H1 (cell line): Measurements from ENCODE around the gene MTMR6. TPM values are rescaled to one million over a fixed set of nuclear protein-coding genes. Genes with fewer than 3 reads are reported as not detected.

Source experiments
- SIN3A ChIP-seq, 2 experiments: IDR thresholded peaks in 1 of 2; conservative IDR thresholded peaks in 1 of 2; 2 replicates each; pipeline ENCODE4 v1.6.1; 2011 to 2012; ENCODE audit warnings: low read length in 2 of 2, improper control_type of control experiment in 1 of 2, low read depth in 1 of 2, mild to moderate bottlenecking in 1 of 2
- ZNF274 ChIP-seq: IDR thresholded peaks from 2 replicates; pipeline ENCODE4 v1.7.0; 2012; ENCODE audit warnings: low read length, borderline replicate concordance; ENCODE audit errors: extremely low read depth
- polyA plus RNA-seq, 7 experiments: library from polyadenylated mRNA; depleted of rRNA in 3 of 7; stranded (reverse) in 5 of 7; unstranded in 2 of 7; fragments of >200 nt in 5 of 7; fragments of 200-250 nt in 2 of 7; gene quantifications; 1 replicate in 5 of 7; 2 replicates in 1 of 7; 4 replicates in 1 of 7; pipeline versions ENCODE4 v1.2.1 to v1.2.3, GENCODE V29; 2011 to 2013; ENCODE audit warnings: missing spikeins in 2 of 7, mixed read lengths in 2 of 7
- total RNA-seq: library from RNA; stranded (reverse); fragmentation: NEBNext Ultra II Directional; extraction: Animal tissue kit (Norgen Biotek cat#: 25700); gene quantifications from 2 replicates; pipeline ENCODE4 v1.2.1, GENCODE V29; 2021
- TF ChIP-seq, protein P1 (sequence below): IDR thresholded peaks from 2 replicates; pipeline ENCODE4 v1.6.1; 2012; ENCODE audit warnings: low read length, inconsistent platforms

MTMR6 gene
- total and polyA plus RNA-seq, 2 of the 8 experiments (the other 6 are each of a cell fraction or from before 2014, with no cell fraction given): 2.1 to 8.4 TPM

DNA sequence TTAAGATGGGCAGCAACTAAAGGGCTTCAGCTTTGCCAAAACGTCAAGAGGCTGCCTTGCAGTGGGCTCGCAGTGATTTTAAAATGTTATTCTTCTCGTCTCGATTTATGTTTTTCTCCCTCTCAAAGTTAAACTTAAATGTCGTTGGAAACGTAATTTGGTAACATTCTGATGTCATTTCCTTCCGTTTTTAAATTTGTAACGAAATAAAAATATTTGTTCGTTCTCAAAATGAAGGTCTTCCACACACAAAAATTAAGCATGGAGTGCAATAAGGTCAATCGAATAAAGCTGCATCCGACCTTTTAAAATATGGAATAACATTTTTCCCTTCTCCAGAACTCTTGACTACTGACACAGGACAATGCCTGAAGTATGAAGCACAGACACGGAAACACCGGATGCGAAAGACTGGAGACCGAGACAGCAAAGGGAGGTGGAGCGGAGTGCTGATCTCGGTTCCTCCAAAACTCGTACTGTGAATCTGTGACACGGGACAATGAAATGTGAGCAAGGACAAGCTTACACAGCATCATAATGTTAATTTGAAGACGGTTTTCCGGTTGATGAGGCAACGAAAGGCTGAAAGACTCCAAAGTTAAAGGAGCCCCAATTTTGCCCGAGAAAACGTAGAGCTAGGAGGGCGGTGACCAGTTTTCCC lies 850 bp downstream of the MTMR6 start (continued):
- TF ChIP-seq, protein P1, sequence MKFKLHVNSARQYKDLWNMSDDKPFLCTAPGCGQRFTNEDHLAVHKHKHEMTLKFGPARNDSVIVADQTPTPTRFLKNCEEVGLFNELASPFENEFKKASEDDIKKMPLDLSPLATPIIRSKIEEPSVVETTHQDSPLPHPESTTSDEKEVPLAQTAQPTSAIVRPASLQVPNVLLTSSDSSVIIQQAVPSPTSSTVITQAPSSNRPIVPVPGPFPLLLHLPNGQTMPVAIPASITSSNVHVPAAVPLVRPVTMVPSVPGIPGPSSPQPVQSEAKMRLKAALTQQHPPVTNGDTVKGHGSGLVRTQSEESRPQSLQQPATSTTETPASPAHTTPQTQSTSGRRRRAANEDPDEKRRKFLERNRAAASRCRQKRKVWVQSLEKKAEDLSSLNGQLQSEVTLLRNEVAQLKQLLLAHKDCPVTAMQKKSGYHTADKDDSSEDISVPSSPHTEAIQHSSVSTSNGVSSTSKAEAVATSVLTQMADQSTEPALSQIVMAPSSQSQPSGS: no peak
- no peak for TF ChIP-seq SIN3A (conservative IDR thresholded peaks at IDR 0.05 in 1 of 2, IDR thresholded peaks at IDR 0.05 in 1 of 2; ENCODE audit: low read depth in 1 of 2, low read length in 2 of 2)
- no peak for TF ChIP-seq ZNF274
